Neural progenitor cell (in vitro differentiated cells): ENCODE results near the gene IL6R. TPM values are rescaled to one million over a fixed set of nuclear protein-coding genes. Genes with fewer than 3 reads are reported as not detected.
A peak's percentile ranks its signal among the peaks of the same experiment; 100 is the strongest.

Source experiments
- DNase-seq: peaks from one replicate; pipeline ENCODE4 v3.0.0-alpha.2; 2016; ENCODE audit warnings: low spot score
- H2AFZ ChIP-seq: fragments of 200-600 bp; sonication (generic); replicated peaks from 2 replicates; pipeline ENCODE4 v1.6.1; 2016; ENCODE audit warnings: antibody characterized with exemption
- H3F3A ChIP-seq: fragments of 200-600 bp; sonication (generic); 2 replicates; pipeline ENCODE4 v1.6.1; 2016; ENCODE audit warnings: antibody characterized with exemption, low read depth
- H3K27ac ChIP-seq: fragments of 200-600 bp; sonication (generic); 2 replicates; pipeline ENCODE4 v1.5.1; 2016; ENCODE audit warnings: mild to moderate bottlenecking
- H3K27me3 ChIP-seq: fragments of 200-600 bp; sonication (generic); 2 replicates; pipeline ENCODE4 v1.6.1; 2016; ENCODE audit warnings: mild to moderate bottlenecking, moderate library complexity
- H3K36me3 ChIP-seq: fragments of 200-600 bp; sonication (generic); 2 replicates; pipeline ENCODE4 v1.5.1; 2016
- H3K4me1 ChIP-seq: fragments of 200-600 bp; sonication (generic); 2 replicates; pipeline ENCODE4 v1.6.1; 2016; ENCODE audit warnings: mixed run types
- H3K4me2 ChIP-seq: fragments of 200-600 bp; sonication (generic); 2 replicates; pipeline ENCODE4 v1.6.1; 2016
- H3K4me3 ChIP-seq: fragments of 200-600 bp; sonication (generic); 2 replicates; pipeline ENCODE4 v1.5.1; 2016
- H3K79me2 ChIP-seq: fragments of 200-600 bp; sonication (generic); 2 replicates; pipeline ENCODE4 v1.6.1; 2016; ENCODE audit warnings: low read depth
- H3K9ac ChIP-seq: fragments of 200-600 bp; sonication (generic); 2 replicates; pipeline ENCODE4 v1.6.1; 2016
- H3K9me3 ChIP-seq: fragments of 200-600 bp; sonication (generic); 2 replicates; pipeline ENCODE4 v1.5.1; 2016; ENCODE audit warnings: low read depth
- H4K20me1 ChIP-seq: fragments of 200-600 bp; sonication (generic); 2 replicates; pipeline ENCODE4 v1.6.1; 2016; ENCODE audit warnings: low read depth
- H3K27ac Mint-ChIP-seq: 3 replicates; pipeline ENCODE4 v1.8.0; 2021; ENCODE audit warnings: mixed read lengths
- H3K27me3 Mint-ChIP-seq: 2 replicates; pipeline ENCODE4 v1.8.0; 2022; ENCODE audit warnings: low read depth, mild to moderate bottlenecking, inconsistent platforms, moderate library complexity, mixed read lengths; ENCODE audit not compliant: insufficient read depth
- H3K36me3 Mint-ChIP-seq: 3 replicates; pipeline ENCODE4 v1.8.0; 2021; ENCODE audit warnings: mixed read lengths
- H3K4me1 Mint-ChIP-seq: 3 replicates; pipeline ENCODE4 v1.8.0; 2021; ENCODE audit warnings: mixed read lengths
- H3K4me3 Mint-ChIP-seq: 3 replicates; pipeline ENCODE4 v1.8.0; 2021; ENCODE audit warnings: mild to moderate bottlenecking, moderate library complexity, mixed read lengths
- H3K9me3 Mint-ChIP-seq: 3 replicates; pipeline ENCODE4 v1.8.0; 2020; ENCODE audit warnings: mixed read lengths
- CTCF ChIP-seq: fragments of 200-600 bp; sonication (generic); IDR thresholded peaks from 2 replicates; pipeline ENCODE4 v1.5.1; 2017; ENCODE audit warnings: antibody characterized with exemption, mild to moderate bottlenecking
- EZH2 ChIP-seq: fragments of 200-600 bp; sonication (generic); IDR thresholded peaks from 2 replicates; pipeline ENCODE4 v1.6.1; 2017; ENCODE audit warnings: antibody characterized with exemption, mild to moderate bottlenecking, moderate library complexity
- EZH2phosphoT487 ChIP-seq: fragments of 200-600 bp; sonication (generic); IDR thresholded peaks from 2 replicates; pipeline ENCODE4 v1.6.1; 2017; ENCODE audit warnings: antibody characterized with exemption
- total RNA-seq: library from RNA; depleted of rRNA; stranded (reverse); fragments of >200 nt; gene quantifications from 2 replicates; pipeline ENCODE4 v1.2.3, GENCODE V29; 2015; ENCODE audit warnings: low replicate concordance

The IL6R gene
- total RNA-seq, 1 donor from 2014 or later = not detected

GRCh38 chr1:154443274-154444013, 38.3 kb downstream of the IL6R start:
- DNase-seq = no peak
- Mint-ChIP-seq H3K9me3 (no peaks in the 10 kb centered on the region), H3K4me3 (no peak overlapping the region), H3K36me3 (no peaks in the 10 kb centered on the region), H3K27me3 (peaks cover 11% of the 10 kb centered on the region), H3K4me1 (peaks cover 13% of the 10 kb centered on the region), H3K27ac (peak overlapping the region; percentile 58)
- no peak overlapping the region for H3K9ac ChIP-seq
- no peak overlapping the region for H3K4me3 ChIP-seq
- TF ChIP-seq EZH2phosphoT487 (no peak), EZH2 (no peak), CTCF (no peak)
- H3F3A ChIP-seq = peaks cover 5% of the 10 kb centered on the region
- no peaks in the 10 kb centered on the region for H3K27me3 ChIP-seq
- H3K27ac ChIP-seq = no peak overlapping the region
- no peaks in the 10 kb centered on the region for H3K36me3 ChIP-seq
- no peaks in the 10 kb centered on the region for H4K20me1 ChIP-seq
- no peaks in the 10 kb centered on the region for H3K79me2 ChIP-seq
- H3K9me3 ChIP-seq = no peaks in the 10 kb centered on the region
- no peak overlapping the region for H2AFZ ChIP-seq
- H3K4me1 ChIP-seq = no peaks in the 10 kb centered on the region
- no peak overlapping the region for H3K4me2 ChIP-seq

GRCh38 chr1:154445040-154445472, 39.9 kb downstream of the IL6R start:
- no peak for TF ChIP-seq CTCF
- TF ChIP-seq EZH2phosphoT487 = no peak
- TF ChIP-seq EZH2 = no peak
- peaks cover 10% of the 10 kb centered on the region for H3K4me1 Mint-ChIP-seq
- Histone ChIP-seq H3K9ac (no peak overlapping the region), H2AFZ (no peak overlapping the region), H3K9me3 (no peaks in the 10 kb centered on the region), H3K36me3 (no peaks in the 10 kb centered on the region), H3K27me3 (no peaks in the 10 kb centered on the region), H3K4me3 (no peak overlapping the region), H4K20me1 (no peaks in the 10 kb centered on the region), H3K4me2 (no peak overlapping the region), H3K4me1 (no peaks in the 10 kb centered on the region), H3K27ac (no peak overlapping the region), H3F3A (peaks cover 5% of the 10 kb centered on the region), H3K79me2 (no peaks in the 10 kb centered on the region)
- H3K27ac Mint-ChIP-seq = no peak overlapping the region
- H3K9me3 Mint-ChIP-seq = no peaks in the 10 kb centered on the region
- DNase-seq = no peak
- H3K27me3 Mint-ChIP-seq = peaks cover 17% of the 10 kb centered on the region
- no peaks in the 10 kb centered on the region for H3K36me3 Mint-ChIP-seq
- H3K4me3 Mint-ChIP-seq = no peak overlapping the region

GRCh38 chr1:154446292-154446691, 41.1 kb downstream of the IL6R start:
- Histone ChIP-seq H3K9me3 (no peaks in the 10 kb centered on the region), H3K4me2 (no peak overlapping the region), H3K4me1 (no peaks in the 10 kb centered on the region), H3K79me2 (no peaks in the 10 kb centered on the region), H3K4me3 (no peak overlapping the region), H3F3A (peaks cover 5% of the 10 kb centered on the region), H3K27me3 (no peaks in the 10 kb centered on the region), H3K9ac (no peak overlapping the region), H3K36me3 (no peaks in the 10 kb centered on the region), H3K27ac (no peak overlapping the region), H4K20me1 (no peaks in the 10 kb centered on the region), H2AFZ (no peak overlapping the region)
- Mint-ChIP-seq H3K9me3 (no peaks in the 10 kb centered on the region), H3K36me3 (no peaks in the 10 kb centered on the region), H3K4me3 (no peak overlapping the region), H3K27me3 (peaks cover 22% of the 10 kb centered on the region), H3K4me1 (peaks cover 13% of the 10 kb centered on the region), H3K27ac (no peak overlapping the region)
- DNase-seq = no peak
- TF ChIP-seq EZH2phosphoT487 (no peak), EZH2 (no peak), CTCF (no peak)
